SKM-1 (cell line): Measurements from ENCODE around the gene SLC2A4.

Experiments used
- DNase-seq: peaks from one replicate; lab custom pipeline; 2025; ENCODE audit not compliant: unreplicated experiment; lab: John Stamatoyannopoulos, UW

SLC2A4 gene

DNA sequence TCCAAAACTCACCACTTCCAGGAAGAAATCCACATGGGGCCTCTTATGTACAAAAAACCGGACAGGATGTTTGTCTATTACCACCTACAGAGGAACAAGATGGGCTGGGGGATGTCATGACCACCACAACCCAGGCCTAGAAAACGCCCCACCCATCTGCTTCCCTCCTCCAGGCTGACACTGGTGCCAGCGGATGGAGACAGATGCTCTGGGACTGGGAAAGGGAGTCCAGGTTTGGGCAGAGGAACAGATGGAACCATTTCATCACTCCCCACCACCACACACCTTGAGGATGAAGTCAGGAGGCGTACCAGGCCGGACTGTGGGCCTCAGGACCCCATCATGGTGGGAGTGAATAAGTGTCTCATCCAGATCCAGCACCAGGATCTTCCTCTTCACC lies 34.7 kb upstream of the SLC2A4 start:
- no peak for DNase-seq

DNA sequence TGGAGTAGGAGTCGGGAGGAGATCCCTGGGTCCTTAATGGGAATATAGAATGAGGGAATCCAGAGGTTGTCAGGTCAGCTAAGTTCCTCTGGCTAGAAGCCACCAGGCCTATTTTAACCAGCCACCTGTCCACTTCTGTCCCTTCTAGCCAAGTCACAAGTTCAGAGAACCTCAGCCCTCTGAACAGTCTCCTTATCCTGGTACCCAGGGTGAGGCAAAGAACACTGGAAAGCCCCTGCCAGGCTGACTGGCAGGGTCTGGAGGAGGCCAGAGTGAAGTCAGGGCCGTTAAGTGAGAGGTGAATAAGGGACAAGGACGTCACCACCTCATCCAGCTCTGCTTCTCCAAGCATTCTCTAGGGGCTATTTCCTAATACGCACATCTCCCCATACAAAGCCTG lies 32.7 kb upstream of the SLC2A4 start:
- DNase-seq = no peak

DNA sequence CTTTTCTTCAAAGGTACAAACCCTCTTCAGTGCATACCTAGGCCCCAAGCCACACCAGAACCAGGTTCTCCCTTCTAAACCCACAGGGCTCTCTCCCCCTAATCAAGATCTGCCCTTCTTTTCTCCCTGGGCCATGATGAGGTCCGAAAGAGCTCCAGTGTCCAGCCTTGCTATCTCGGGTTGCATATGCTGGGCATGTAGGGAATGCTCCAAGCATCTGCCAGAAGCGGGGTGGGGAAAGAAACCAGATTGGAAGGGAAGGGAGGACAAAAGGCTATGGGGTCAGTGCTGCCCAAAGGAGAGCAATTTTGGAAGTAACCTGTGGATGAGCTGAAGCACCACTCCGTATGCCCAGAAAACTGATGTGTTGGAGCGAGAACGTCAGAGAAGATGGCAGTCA lies 32.3 kb upstream of the SLC2A4 start:
- DNase-seq = no peak

DNA sequence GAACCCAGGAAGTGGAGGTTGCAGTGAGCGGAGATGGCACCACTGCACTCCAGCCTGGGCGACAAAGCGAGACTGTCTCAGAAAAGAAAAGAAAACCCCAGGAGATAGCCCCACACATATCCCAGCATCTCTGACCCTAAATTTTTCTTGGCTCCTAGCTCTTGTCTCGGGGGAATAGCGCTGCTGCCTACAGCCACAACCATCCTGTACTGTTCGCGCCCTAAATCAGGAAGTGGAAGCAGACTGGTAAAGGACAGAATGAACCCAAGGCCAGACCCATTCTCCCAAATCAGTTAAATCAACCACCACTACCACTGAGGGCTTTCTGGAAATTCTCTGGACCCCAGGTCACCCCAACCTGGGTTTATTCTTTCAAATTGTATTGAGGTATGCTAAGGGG lies 31.7 kb upstream of the SLC2A4 start:
- DNase-seq = no peak

DNA sequence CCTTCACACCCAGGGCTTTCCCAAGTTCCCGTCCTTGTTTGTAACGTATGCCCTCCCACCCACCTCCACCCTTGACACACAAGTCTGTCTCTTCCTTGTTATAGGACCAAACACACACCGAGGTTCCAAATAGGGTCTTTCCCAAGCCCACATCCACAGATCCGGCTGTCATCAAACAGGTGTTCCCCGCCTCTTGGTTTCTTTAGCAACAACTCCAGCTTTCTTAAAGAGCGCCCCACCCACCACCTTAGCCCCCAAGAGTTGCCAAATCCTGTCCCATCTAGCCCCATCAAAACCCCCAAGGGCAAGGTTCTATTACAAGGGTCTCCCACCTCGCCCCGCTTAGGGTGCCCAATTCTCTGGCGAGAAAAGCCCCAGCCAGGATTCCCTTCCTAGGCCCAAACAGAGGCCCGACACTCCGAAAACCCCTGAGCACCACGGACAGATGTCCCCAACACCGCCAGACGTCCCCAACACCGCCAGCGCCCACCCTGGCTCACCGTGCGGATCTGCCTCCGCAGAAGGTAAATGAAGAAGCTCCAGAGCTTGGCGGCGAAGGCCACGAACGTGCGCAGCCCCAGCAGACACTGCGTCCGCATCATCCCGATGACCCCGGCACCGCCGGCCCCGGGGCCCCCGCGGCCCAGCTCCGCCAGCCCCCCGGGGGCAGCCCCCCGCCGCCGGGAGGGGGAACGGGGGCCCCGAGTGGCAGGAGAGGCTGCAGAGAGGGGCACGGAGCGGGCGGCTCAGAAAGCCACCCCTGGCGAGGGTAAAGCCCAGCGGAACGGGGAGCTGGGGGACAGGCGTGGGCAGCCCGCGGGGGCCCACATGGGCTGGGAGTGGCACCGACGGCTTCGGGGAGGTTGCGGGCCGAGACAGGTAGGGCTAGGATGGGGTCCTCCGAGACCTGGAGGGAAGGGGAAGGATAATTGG lies 30.6 kb upstream of the SLC2A4 start:
- DNase-seq = no peak

DNA sequence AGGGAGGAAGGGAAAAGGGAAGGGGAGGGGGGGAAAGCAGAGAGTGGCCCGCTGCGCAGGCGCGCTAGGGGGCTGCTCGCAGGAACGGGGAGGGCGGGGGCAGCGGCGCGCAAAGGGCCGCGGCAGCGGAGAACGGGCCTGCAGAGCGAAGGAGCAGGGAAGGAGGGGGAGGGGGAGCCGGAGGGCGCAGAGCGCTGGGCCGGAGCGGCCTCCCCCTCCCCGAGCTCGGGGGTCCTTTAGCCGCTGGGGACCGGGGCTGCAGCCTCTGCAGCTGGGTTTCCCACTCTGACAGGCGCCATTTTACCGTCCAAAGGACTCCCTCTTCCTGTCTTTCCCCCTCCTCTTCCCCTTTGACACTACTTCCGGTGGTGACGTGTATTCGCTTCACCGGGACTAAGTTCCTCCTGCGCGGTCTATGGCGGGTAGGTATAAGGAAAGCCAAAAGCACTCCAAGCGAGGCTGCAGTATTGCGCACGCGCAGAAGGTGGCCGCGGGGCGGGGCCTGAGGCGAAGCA lies 29.8 kb upstream of the SLC2A4 start, which contains the start of gene CTDNEP1:
TSS of gene CTDNEP1 (minus strand) at position 74 of the 515 bp plus-strand sequence. CDS start 438 bp downstream, outside the sequence.
- peak; percentile 79 for DNase-seq

DNA sequence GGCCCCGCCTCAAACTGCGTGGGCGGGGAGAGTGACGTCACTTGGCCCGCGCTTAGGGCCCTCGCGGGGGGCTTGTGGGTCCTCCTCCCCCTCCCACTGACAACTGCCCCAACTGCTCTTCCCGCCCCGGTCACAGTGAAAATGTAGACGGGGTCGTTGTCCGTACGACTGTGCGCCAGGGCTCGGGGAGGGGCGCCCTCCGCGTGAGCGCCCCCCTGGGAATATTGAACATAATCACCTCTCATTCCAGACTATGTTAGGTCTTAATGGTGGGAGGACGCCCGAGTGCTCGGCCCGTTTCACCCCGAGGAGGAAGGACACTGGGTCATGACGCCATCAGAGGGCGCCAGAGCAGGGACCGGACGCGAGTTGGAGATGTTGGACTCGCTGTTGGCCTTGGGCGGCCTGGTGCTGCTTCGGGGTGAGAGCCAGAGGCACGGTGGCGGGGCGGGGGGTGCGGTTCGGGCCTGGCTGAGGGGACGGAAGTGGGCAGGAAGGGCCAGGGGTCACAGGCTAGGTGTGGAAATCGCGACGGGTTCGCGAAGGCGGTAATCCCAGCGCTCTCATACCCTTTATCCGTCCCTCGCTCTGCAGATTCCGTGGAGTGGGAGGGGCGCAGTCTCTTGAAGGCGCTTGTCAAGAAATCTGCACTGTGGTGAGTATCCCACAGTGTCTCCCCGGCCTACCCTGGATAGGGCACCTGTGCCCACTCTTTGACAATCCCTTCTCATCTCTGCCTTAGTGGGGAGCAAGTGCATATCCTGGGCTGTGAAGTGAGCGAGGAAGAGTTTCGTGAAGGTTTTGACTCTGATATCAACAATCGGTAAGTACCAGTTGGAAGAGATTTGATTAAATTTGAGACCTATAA lies 29.1 kb upstream of the SLC2A4 start, which contains the start of gene ELP5:
TSS of gene ELP5 (plus strand) at position 40 of the 868 bp plus-strand sequence. CDS start at position 376, 336 bp downstream.
- DNase-seq = peak; percentile 53

DNA sequence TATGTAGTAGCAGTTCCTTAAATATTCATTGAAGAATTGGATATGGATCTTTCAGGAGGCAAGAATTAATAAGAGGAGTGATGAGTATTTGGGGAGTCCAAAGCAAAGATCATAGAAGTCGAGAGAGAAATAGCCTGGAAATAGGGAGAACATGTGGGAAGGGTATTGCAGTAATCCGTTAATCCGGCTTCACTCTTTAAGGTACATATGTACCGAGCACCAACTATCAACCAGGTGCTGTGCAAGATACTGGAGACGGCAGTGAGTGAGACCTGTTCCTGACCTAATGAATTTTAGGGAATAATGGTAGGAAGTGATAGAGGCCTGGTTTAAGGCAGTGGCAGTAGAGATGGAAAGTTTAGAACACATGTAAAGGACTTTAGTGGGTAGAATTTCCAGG lies 28.4 kb upstream of the SLC2A4 start:
- no peak for DNase-seq

DNA sequence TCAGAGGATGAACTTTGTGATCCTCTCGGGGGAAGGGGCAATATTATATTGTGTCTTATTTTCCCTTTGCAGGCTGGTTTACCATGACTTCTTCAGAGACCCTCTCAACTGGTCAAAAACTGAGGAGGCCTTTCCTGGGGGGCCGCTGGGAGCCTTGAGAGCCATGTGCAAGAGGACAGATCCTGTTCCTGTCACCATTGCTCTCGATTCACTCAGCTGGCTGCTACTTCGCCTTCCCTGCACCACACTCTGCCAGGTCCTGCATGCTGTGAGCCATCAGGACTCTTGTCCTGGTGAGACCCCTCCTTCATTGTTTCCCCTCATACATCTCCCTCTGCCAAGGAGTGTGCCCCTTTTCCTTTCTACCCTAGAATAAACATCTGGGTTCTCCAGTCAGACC lies 27.0 kb upstream of the SLC2A4 start:
- DNase-seq = no peak

DNA sequence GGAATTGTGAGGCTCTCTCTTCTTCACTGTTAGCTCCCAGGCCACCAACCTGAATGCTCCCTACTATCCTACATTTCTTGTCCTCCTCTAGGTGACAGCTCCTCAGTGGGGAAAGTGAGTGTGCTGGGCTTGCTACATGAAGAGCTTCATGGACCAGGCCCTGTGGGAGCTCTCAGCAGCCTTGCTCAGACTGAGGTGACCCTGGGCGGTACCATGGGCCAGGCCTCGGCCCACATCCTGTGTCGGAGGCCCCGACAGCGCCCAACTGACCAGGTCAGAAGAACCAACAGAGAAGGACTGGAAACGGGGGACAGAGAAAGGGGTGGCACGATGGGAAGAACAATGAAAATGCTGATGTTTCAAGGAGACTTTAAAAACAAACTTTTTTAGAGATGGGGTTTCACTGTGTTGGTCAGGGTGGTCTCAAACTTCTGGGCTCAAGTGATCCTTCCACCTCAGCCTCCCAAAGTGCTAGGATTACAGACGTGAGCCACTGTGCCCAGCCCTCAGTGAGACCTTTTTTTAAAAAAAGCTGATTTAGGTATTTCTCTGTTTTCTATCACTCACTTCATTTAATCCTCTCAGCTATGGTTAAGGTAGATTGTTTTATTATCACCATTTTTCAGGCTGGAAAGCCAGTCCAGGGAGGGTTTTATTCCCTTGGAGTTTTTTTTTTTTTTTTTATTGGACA lies 24.6 kb upstream of the SLC2A4 start:
- DNase-seq = no peak

DNA sequence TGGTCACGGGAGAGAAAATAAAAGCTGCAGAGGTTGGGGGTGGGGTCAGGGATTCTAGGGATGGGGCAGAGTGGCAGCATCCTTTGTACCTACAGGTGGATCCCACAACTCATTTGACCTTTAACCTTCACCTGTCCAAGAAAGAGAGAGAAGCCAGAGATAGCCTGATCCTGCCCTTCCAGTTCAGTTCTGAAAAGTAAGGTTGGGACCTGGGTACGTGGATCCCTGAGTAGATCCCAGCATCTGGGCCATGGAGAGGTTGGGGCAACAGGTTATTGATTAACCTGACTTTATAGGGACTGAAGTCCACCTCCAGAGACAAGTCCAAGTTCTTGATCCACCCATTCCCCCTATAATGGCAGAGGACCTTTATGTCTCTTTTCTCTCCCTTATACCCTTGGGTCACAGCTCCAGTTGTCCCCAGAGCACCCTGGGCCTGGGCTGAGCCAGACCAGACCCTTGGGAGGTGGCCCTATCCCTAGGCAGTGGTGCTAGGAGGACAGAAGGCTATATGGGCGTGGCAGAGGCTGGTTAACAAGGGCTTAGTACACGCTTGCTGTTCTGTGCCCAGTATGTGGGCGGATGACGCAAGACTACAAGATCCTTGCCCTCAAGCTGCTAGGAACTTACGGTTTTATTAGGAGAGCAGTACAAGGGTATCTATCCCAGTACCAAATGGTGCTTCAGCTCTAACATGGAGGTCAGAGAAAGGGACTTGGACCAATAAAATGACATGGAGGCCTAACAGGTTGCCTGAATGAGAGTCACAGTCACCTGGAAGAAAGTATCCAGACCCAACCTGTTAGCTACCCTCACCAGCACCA lies 22.6 kb upstream of the SLC2A4 start:
- DNase-seq = no peak

DNA sequence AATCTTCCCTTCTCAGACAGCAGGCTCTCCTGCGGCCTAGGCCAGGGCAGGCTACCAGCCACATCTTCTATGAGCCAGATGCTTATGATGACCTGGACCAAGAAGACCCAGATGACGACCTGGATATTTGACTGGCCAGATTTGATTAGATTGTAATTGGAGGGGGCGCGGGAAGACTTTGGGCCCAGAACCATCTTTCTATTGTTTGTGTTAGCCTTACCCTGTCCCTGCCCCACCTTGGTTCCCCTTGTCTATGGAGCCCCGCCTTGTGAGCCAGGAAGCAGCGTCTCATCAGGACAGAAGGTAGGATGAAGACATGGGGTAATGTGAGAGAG lies 22.0 kb upstream of the SLC2A4 start:
- no peak for DNase-seq

DNA sequence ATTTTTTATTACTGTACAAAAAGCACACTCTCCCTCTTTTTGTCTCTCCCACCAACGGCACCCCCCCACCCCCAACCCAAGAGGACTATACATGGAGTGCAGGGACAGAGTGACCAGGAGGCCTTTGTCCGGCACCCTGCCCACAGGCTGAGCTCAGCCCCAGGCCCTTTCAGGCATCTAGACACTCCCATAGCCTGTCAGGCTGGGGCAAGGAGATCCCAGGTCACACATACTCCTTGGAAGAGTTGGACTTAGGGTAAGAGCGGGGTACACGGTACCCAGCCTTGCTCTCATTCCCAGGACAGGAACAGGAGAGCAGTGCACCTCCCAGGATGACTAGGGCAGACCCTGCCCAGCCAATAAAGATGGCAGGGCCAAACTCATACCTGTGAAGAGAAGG lies 21.4 kb upstream of the SLC2A4 start:
- DNase-seq = no peak

DNA sequence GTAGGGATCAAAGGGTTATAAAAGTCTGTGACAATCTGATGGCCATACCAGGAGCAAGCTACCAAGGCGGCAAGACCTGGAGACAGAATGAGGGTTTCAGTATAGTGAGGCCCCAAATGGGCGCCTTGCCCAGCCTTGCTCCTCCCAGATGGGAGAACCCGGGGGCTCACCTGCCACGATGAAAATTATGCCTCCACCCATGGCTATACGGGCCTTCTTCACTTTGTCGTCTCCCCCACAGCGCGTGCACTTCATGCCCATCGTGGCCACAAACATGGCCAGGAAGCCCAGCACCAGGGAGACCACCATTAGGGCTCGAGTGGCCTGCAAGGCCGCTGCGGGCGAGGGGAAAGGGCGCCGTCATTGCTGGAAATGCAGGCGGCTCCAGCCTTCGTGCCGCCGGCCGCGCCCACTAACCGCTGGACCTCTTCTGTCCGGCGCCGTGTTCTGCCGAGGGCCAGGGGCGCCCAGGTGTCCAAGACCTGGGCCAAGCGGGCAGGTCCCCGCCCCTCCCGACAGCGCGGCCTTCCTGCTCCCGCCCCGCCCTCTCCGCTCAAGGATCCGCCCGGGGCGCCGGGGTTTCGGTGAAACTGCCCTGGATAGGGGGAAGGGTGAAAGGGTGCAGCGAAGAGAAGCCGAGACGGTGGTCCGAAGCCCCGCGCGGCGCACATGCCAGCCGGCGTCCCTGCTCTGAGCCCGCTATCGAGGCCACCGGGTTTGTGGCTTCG lies 20.7 kb upstream of the SLC2A4 start:
- DNase-seq = no peak

DNA sequence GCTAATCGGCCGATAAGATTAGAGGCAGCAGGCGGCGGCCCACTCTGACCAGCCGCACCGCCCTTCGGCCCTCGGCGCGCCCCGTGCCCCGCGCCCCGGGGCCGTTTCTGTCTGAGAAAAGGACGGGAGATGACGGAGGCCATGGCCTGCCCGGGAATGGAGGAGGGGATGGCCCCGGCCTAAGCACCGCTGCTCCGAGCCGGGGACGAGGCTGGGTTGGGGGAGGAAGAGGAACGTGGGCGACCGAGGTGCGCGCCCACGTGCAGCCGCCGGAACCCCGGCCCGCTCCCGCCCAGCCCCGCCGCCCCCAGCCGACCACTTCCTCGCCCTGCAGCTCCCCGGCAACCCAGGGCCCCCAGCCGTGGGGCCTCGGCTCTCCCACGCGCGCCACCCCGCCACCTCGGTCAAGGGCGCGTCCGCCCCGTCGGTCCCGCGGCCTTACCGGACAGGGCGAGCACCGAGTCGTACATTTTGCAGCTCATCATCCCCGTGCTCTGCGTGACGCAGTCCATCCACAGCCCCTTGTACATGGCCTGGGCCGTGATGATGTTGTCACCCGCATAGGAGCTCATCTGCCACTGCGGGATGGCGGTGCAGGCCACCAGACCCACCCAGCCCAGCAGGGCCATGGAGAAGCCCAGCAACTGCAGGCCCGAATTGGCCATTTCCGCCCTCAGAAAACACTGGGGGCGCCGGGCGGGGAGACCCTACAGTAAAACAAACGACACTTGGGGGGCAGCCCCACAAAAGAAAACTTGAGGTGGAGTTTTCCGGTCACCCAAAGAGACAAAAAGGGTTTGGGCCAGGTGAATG lies 19.9 kb upstream of the SLC2A4 start:
- DNase-seq = no peak

DNA sequence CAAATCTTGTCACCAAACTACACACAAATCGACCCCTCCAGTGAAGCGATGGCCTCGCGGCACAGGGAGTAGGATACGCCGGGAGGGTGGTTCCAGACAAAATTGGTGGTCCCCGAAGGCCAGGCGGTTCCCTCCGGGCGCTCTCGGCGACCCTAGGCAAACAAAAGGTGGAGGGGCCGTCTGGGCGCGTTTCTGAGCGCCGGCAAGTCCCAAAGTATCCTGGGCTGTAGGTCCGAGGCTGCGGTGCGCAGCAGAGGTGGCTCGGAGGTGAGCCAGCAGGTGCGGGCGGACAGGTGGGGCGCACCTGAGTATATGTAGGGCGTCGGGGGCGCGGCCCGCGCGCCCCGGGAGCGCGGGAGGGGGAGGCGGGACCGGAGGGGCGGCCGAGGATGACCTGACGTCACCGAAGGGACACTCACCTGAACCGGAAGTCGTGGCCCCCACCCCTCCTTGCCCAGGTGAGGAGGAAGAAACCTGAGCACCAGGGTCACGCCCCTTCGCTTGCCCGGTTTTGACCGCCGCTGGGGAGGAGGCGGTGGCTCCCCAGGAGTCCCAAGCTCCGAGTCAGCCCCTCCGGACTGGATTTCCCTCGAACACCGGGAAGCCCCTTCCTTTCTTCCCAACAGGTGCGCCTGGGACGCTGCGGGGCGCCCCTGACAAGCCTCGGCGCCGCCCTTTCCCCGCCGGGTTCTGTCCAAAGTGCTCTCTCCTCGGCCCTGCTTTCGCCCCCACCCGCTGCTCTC lies 19.2 kb upstream of the SLC2A4 start, which contains the start of gene CLDN7:
TSS of gene CLDN7 (minus strand) at position 287 of the 743 bp plus-strand sequence. CDS start 435 bp downstream, outside the sequence.
- no peak for DNase-seq

DNA sequence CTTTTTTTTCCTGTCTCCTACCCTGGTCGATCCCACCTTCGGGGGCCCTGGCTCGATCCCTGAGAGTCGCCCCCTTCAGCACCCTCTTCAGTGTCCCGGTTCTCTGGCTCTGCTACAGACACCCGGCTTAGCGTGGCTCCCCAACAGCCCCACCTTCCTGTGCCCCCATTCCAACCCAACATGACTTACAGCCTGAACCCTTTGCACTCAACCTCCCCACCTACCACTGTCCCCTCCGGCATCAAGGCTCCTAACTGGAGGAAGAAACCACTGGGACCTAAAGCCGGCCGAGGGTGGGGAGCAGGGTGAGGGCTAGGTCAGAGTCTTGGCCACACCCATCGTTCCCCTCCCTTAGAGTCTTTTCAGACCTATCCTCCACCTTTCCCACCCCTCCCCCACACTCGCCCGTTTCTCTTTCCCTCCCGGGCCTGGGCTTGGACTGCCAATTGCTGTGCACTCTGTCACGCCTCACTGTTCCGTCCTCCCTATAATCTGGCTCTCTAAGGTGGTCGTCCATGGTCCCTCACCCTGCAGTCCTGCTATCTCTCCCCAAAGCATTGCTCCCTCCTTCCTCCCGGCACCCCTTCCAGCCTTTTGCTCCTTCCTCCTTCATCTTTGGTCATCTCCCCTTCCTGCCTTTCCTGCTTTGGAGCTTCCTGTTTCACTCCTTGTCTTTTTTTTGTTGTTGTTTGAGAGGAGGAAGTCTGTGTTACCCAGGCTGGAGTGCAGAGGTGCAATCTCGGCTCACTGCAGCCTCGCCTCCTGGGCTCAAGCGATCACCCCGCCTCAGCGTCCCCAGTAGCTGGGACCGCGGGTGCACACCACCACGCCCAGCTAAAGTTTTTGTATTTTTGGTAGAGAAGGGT lies 18.4 kb upstream of the SLC2A4 start:
- no peak for DNase-seq
